ENCODE data around the gene ICE2.
A peak's percentile ranks its signal among the peaks of the same experiment; 100 is the strongest.

Gene ICE2

DNA sequence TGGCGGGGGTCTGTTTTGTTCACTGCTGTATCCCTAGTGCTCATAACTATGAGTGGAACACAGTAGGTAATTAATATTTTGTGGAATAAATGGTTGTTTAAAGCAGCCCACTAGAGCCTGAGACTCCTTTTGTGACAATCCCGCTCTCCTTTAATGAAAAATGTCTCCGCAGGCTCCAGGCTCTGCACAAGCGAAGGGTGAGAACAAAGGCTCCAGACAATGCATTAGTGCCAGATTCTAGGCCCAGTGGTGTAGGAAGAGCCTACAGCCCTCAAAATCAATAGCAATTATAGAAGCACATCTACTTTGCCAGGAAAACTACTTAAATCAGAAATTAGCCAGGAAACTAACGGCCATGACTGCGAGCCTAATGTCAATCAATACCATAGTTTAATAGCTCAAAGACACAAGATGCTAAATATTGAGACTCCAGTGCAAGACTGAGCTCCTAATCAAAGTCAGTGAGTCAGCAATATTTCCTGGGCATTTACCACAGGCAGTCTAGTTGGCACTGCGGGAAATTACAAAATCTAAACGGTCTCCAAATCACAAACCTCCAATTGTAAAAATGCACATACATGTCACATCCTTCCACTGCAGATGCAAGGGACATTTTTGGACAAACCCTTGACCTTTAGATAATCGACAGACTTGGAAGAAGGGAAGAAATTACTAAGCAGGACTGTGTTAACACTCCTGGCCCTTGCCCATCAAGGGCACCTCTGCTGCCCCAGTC lies 83.5 kb downstream of the ICE2 start:
- no peaks in the 10 kb centered on the region for H3K27me3 ChIP-seq (ENCODE audit: control insufficient read depth, insufficient read depth, low read length)
- no peaks in the 10 kb centered on the region for H3K9me3 ChIP-seq (ENCODE audit: control insufficient read depth, low read length)
- no peak overlapping the region for H2AFZ ChIP-seq
- H3K9ac ChIP-seq = no peak overlapping the region
- no peak overlapping the region for H3K4me2 ChIP-seq (ENCODE audit: low read length)
- H3K4me1 ChIP-seq = peaks cover 4% of the 10 kb centered on the region
- TF ChIP-seq CTCF (IDR thresholded peaks at IDR 0.05) = no peak
- H3K4me3 ChIP-seq (ENCODE audit: low read depth, low read length) = no peak overlapping the region
- H3K27ac ChIP-seq = peak overlapping the region; percentile 17
- peaks cover 2% of the 10 kb centered on the region for H3K79me2 ChIP-seq
- no peaks in the 10 kb centered on the region for H3K36me3 ChIP-seq (ENCODE audit: control insufficient read depth, insufficient read depth, low read length)

- Histone ChIP-seq H2AFZ (no peak overlapping the region), H3K9me3 (ENCODE audit: control insufficient read depth, low read length) (no peaks in the 10 kb centered on the region), H3K27me3 (ENCODE audit: control insufficient read depth, insufficient read depth, low read length) (no peaks in the 10 kb centered on the region), H3K4me1 (peaks cover 7% of the 10 kb centered on the region), H3K4me2 (ENCODE audit: low read length) (no peak overlapping the region), H3K36me3 (ENCODE audit: control insufficient read depth, insufficient read depth, low read length) (no peaks in the 10 kb centered on the region), H3K9ac (no peak overlapping the region), H3K4me3 (ENCODE audit: low read depth, low read length) (no peak overlapping the region), H3K27ac (peak overlapping the region; percentile 29), H3K79me2 (peaks cover 4% of the 10 kb centered on the region)
- no peak for TF ChIP-seq CTCF (IDR thresholded peaks at IDR 0.05)
Measured at GRCh38 chr15:60394689-60395097, 84.2 kb downstream of the ICE2 start.

- H3K9ac ChIP-seq = no peak overlapping the region
- no peaks in the 10 kb centered on the region for H3K9me3 ChIP-seq (ENCODE audit: control insufficient read depth, low read length)
- H3K4me3 ChIP-seq (ENCODE audit: low read depth, low read length) = no peak overlapping the region
- no peaks in the 10 kb centered on the region for H3K36me3 ChIP-seq (ENCODE audit: control insufficient read depth, insufficient read depth, low read length)
- H3K4me2 ChIP-seq (ENCODE audit: low read length) = no peak overlapping the region
- no peaks in the 10 kb centered on the region for H3K27me3 ChIP-seq (ENCODE audit: control insufficient read depth, insufficient read depth, low read length)
- H3K27ac ChIP-seq = peak overlapping the region; percentile 53
- H3K79me2 ChIP-seq = peaks cover 5% of the 10 kb centered on the region
- no peak overlapping the region for H2AFZ ChIP-seq
- peaks cover 13% of the 10 kb centered on the region for H3K4me1 ChIP-seq
- no peak for TF ChIP-seq CTCF (IDR thresholded peaks at IDR 0.05)
Measured at GRCh38 chr15:60392986-60393790, 85.8 kb downstream of the ICE2 start.

GRCh38 chr15:60392601-60392985 lies 86.3 kb downstream of the ICE2 start:
- H3K9me3 ChIP-seq (ENCODE audit: control insufficient read depth, low read length) = no peaks in the 10 kb centered on the region
- H3K27ac ChIP-seq = peak overlapping the region; percentile 53
- H2AFZ ChIP-seq = no peak overlapping the region
- peaks cover 9% of the 10 kb centered on the region for H3K79me2 ChIP-seq
- no peak overlapping the region for H3K4me3 ChIP-seq (ENCODE audit: low read depth, low read length)
- no peak overlapping the region for H3K9ac ChIP-seq
- no peak overlapping the region for H3K4me2 ChIP-seq (ENCODE audit: low read length)
- peaks cover 13% of the 10 kb centered on the region for H3K4me1 ChIP-seq
- no peak for TF ChIP-seq CTCF (IDR thresholded peaks at IDR 0.05)
- H3K27me3 ChIP-seq (ENCODE audit: control insufficient read depth, insufficient read depth, low read length) = no peaks in the 10 kb centered on the region
- H3K36me3 ChIP-seq (ENCODE audit: control insufficient read depth, insufficient read depth, low read length) = no peaks in the 10 kb centered on the region
